HG03565 (cell line): ENCODE data around the gene ZFP64.
A peak's percentile ranks its signal among the peaks of the same experiment; 100 is the strongest.
"Not testable (repeated sequence)": the region's sequence is repeated elsewhere in the genome, so short reads cannot be mapped to it uniquely, and the experiment has no call there.

Experiments
- ATAC-seq: cut with Tn5 transposase; IDR thresholded peaks from one replicate; pipeline ENCODE4 v1.9.1; 2021; ENCODE audit warnings: mild to moderate bottlenecking, moderate library complexity; ENCODE audit not compliant: unreplicated experiment

ZFP64 gene

DNA sequence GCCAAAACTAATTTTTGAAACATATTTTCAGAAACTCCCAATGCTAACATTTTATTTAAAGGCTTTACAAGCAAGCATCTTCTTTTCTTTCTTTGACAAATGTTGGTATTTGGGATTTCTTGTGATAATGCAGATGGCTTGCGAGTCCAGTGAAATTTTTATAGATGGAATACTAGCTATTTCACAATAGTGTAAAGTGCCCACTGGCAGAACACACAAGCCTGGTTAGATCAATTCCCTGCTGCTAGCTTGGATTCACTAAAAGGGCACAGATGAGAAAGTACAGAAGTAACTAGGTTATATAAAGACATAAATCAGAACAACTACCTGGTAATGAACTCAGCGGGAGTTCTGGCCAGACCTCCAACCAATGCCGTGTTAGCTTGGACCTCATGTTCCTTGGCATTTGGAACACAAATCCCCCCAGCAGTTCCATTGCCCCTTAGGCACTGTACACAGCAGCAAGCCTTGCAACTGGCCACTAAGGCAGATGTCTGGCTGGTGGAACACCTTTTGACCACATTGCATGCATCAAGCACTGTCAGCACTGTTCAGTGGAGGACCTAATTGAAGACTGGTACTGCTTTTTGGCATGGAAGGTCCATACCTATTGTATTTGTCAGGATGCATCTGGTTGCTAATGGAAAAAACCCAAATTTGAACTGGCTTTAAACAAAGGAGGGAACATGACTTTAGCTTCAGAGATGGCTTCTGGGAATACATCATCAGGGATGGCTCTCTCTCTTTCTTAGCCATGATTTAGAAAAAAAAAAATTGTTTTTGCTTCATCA, 15.6 kb upstream of the ZFP64 start:
- ATAC-seq: no peak

DNA sequence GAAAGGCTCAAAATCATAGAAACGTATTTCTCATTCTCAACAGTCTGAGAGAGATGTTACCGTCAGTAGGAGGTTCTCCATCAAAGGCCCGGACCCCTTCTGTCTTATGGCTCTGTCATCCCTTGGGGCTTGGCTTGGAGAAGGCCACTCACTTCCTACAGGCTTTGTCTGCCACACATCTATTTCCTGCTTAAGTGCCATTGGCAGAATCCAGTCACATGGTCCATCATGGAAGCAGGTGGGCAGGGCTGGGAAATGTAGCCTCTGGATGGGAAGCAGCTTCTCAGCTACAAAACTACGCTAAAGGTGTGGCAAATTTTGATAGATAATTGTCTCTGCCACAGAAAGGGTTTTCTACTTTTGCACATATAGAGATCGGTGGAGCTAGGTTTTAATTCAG, 12.6 kb upstream of the ZFP64 start:
- ATAC-seq: no peak

GRCh38 chr20:52201395-52201794, 9.8 kb upstream of the ZFP64 start:
- ATAC-seq: no peak

GRCh38 chr20:52200870-52201269, 9.3 kb upstream of the ZFP64 start:
- ATAC-seq: no peak

GRCh38 chr20:52196845-52197244, 5.3 kb upstream of the ZFP64 start:
- no peak for ATAC-seq

DNA sequence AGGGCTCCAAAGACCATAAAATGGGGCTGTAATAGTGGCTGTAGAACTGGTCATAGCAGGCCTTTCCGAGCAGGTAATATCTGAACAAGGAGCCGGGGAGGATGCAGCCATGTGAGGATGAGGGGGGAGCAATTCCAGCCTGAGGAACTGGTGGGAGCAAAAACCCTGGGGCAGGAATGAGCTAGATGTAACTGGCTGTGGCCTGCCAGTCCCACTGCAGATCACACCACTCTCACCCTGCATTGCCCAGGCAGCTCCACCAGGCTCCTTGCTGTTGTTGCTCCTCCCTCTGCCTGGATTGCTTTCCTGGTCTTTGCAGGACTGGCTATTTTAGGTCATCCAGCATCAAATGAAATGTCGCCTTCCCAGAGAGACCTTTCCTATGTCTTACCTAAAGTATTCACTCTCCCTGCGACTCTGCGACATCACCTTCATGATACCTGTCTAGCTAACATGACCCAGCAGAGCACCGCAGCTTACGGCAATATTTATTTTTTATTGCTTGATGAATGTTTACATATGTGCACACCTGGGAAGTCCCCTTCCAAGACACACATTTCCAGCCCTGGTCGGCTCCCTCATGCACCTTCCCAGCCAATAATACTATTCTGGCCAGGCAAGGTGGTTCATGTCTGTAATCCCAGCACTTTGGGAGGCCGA, 2.4 kb upstream of the ZFP64 start:
- ATAC-seq: no peak

DNA sequence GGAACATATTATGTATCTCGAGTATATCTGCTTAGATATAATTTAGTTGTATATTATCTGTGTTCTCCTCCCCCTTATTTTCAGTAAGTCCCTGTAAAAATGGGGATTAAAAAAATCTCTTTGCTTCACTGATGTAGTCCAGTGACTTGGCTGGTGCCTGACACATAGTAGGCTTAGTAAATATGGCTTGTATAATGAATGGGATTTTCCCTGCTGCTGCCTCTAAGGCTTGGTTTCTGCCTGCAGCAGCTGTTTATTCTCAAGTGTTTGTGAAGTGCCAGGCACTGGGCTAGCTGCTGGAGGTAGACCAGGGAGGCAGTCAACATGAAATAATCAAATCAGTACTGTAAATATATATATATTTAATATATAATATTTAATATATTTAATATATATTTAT, 1.6 kb upstream of the ZFP64 start:
- no peak for ATAC-seq

GRCh38 chr20:52192719-52193007, 1.1 kb upstream of the ZFP64 start:
- ATAC-seq: not testable (repeated sequence)

DNA sequence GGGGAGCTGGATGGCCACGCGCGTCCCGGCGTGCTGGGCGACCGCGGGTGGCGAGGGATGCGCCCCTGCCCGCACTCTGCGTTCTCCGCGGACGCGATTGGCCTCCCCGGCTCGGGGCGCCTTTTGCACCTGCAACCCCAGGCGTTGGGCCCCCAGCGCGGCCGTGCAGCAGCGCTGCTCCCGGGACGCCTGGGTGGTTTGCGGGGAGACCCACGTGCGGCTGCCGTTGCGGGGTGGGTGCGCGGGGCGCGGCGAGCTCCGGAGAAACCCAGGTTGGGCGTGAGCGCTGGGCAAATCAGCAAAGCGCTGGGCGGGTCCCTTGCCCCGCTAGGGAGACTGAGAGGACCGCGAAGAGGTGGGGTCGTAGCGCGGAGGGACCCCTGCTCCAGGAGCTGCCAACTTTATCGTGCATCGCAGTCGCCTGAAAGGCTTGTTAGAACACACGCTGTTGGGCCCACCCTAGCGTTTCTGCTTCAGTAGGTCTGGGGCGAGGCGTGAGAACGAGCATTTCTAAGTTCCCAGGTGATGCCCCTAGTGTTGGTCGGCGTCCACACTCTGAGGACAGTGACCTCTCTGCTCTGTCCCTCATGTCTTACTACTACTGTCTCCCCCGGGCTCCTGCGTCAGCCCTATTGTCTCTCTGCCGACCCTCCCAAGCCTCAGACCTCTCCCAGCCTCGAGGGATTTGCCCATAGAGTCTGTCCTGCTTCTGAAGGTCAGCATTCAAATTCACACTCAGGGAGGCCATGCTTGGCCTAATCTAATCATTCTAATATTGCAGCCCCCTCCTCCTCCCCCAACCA, 538 bp upstream of the ZFP64 start:
- peak; percentile 36 for ATAC-seq

DNA sequence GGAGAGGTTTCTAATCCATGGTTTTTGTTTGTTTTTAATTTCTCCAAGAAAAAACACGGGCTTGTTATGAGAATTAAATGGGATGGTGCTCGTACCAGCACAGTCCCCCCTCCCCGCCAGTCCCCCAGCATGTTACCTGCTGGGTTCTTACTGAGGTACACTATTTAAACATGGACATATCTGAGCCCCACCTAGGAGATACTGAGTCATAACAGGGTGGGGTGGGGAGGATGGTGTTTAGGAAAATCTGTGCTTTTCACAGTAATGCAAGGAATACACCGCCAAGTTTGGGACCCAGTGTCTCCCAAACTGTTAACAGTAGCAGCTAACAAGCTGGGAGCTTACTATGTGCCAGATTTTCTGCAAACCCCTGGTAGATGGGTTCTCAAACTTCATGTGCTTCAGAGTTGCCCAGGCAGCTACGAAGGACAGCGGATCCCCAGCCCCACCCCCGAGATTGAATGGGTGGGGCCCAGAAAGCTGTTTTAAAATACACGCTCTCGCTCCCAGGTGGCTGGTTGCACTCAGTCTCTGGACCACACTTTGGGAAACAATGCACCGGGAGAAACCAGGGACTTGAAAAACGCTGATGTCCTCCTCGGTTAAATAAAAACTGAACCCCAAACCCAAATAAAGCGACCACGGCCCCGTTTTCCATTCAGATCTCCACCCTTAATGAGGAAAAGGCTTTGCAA, 995 bp downstream of the ZFP64 start:
- no peak for ATAC-seq

- ATAC-seq: no peak
These were observed 9.8 kb downstream of the ZFP64 start for GRCh38 chr20:52181766-52182165.

GRCh38 chr20:52180180-52180840, 11.3 kb downstream of the ZFP64 start:
- ATAC-seq: no peak

GRCh38 chr20:52179331-52180179, 12.0 kb downstream of the ZFP64 start:
- ATAC-seq: peak; percentile 74

DNA sequence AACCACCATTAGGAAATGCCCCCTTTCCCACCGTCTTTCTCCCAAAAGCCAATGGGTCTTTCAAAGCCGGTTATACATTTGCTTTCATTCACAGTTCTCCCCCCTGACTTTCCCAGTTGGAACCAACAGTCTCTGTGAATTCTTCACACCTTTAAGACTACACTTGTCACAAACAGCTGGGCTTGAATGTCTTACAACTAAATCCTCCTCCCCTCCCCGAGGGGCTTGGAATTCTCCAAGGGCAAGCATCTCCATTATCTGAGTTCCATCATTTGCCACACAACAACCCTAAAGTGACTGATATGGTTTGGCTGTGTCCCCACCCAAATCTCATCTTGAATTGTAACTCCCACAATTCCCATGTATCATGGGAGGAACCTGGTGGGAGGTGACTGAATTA, 12.9 kb downstream of the ZFP64 start:
- no peak for ATAC-seq

DNA sequence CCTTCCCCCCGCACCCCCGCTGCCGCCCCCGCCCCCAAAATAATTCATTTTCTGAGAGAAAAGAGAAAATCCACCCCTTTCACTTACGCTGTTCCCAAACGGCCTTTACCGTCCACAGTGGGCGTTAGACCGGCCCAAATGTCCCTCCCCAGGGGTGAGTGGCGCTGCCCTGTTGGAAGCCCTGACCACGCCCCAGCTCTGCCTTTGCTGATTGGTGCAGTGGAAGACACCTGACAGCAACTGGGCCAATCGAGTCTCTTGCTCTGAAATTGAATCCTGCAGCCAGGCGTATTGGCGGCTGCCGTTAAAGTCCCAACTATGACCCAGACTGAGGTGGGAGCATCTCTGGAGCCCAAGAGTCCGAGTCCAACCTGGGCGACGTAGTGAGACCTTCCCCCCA, 15.7 kb downstream of the ZFP64 start:
- no peak for ATAC-seq

DNA sequence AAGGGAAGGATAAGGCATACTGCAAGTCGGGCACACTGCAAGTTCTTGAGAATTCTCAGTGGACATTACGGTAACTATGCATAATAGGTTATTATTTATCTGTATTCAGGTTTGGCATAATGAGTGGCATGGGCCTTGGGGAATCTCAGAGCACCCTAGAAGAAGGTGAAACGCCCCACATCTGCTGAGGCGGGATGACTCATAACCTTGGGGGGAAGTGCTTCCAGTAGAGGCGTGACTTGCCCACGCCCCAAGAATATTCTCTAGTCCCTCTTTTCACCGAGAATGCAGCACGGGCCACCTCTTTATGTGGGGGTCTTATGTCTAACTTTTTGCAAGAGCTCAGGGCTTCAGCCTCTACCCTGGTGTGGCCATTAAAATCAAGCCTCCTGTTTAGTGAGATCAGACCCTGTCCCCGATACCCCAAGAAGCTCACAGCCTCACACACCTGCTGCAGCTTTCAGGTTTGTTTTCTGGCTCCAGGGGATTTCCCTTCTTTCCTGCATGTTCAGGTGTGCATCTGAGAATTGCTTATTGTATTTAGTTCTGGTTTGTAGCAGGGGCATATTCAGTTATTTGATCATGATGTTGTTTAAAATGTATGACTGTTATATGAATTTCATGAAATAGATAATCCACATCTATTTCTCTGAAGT, 19.1 kb downstream of the ZFP64 start:
- ATAC-seq: peak; percentile 69

GRCh38 chr20:52171025-52171424, 20.6 kb downstream of the ZFP64 start:
- no peak for ATAC-seq

- no peak for ATAC-seq
These were observed 23.5 kb downstream of the ZFP64 start for GRCh38 chr20:52168116-52168515.

DNA sequence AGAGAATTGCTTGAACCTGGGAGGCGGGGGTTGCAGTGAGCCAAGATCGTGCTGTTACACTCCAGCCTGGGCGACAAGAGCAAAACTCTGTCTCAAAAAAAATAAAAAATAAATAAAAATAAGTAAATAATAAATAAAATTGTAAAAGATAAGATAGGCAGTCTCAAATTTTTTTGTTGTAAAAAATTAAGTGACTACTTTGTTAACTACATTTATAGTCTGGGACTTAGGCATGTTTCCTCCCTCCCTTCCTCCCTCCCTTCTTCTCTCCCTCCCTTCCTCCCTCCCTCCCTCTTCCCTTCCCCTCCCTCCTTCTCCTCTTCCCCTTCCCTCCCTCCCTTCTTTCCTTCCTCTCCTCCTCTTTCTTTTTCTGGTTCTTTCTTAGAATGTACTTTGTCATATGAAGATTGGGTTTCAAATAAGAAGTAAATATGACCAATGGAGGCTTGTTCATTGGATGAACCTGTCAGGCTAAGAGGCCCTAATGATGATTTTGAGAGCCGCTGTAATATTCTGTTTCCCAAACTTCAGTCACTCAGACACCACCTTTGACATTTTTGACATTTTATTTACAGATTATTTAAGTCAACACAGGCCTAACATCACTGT, 24.2 kb downstream of the ZFP64 start:
- ATAC-seq: no peak
